Activated T-cell treated with anti-CD3 and anti-CD28 coated beads, Interleukin-2, amount 50 U/mL, for 48 hours (primary cell): Measurements from ENCODE around the gene SIRT6.
"Not testable (repeated sequence)": the region's sequence is repeated elsewhere in the genome, so short reads cannot be mapped to it uniquely, and the experiment has no call there.

Experiments used
- DNase-seq, 2 experiments: peaks; one replicate each; pipeline ENCODE4 v3.0.0-alpha.2; 2020

SIRT6 gene

GRCh38 chr19:4198467-4199126 is 16.2 kb upstream of the SIRT6 start:
- no peak for DNase-seq

- DNase-seq, result no peak
These were observed 15.5 kb upstream of the SIRT6 start for GRCh38 chr19:4197625-4198466.

GRCh38 chr19:4197228-4197624 is 14.9 kb upstream of the SIRT6 start:
- DNase-seq, result no peak

- no peak for DNase-seq
These were observed 14.3 kb upstream of the SIRT6 start for GRCh38 chr19:4196587-4197148.

GRCh38 chr19:4196009-4196408 is 13.6 kb upstream of the SIRT6 start:
- no peak for DNase-seq

- DNase-seq, result no peak
These were observed 12.0 kb upstream of the SIRT6 start for GRCh38 chr19:4194353-4194752.

- not testable (repeated sequence) for DNase-seq
These were observed 10.2 kb upstream of the SIRT6 start for GRCh38 chr19:4192537-4192936.

- no peak for DNase-seq
These were observed 7.3 kb upstream of the SIRT6 start for GRCh38 chr19:4189641-4190040.

- DNase-seq, result no peak
These were observed 5.2 kb upstream of the SIRT6 start for GRCh38 chr19:4187313-4188122.

GRCh38 chr19:4186087-4186993 is 4.0 kb upstream of the SIRT6 start:
- peak; percentile 88 to 91 for DNase-seq

- DNase-seq, result no peak
These were observed 3.2 kb upstream of the SIRT6 start for GRCh38 chr19:4185413-4186086.

- no peak for DNase-seq
These were observed 2.5 kb upstream of the SIRT6 start for GRCh38 chr19:4184718-4185352.

- no peak for DNase-seq
These were observed 1.8 kb upstream of the SIRT6 start for GRCh38 chr19:4183967-4184717.

GRCh38 chr19:4181053-4181508 is 1.3 kb downstream of the SIRT6 start:
- no peak for DNase-seq

GRCh38 chr19:4178990-4179389 is 3.4 kb downstream of the SIRT6 start:
- DNase-seq, result no peak

GRCh38 chr19:4177146-4177545 is 5.2 kb downstream of the SIRT6 start:
- DNase-seq, result no peak

GRCh38 chr19:4175669-4175931 is 6.8 kb downstream of the SIRT6 start:
- DNase-seq, result no peak

GRCh38 chr19:4174895-4175668 is 7.3 kb downstream of the SIRT6 start:
- DNase-seq, result no peak

- DNase-seq, result no peak
These were observed 8.0 kb downstream of the SIRT6 start for GRCh38 chr19:4174213-4174894.
